ENCODE results near the gene JPH4.

JPH4 gene

DNA sequence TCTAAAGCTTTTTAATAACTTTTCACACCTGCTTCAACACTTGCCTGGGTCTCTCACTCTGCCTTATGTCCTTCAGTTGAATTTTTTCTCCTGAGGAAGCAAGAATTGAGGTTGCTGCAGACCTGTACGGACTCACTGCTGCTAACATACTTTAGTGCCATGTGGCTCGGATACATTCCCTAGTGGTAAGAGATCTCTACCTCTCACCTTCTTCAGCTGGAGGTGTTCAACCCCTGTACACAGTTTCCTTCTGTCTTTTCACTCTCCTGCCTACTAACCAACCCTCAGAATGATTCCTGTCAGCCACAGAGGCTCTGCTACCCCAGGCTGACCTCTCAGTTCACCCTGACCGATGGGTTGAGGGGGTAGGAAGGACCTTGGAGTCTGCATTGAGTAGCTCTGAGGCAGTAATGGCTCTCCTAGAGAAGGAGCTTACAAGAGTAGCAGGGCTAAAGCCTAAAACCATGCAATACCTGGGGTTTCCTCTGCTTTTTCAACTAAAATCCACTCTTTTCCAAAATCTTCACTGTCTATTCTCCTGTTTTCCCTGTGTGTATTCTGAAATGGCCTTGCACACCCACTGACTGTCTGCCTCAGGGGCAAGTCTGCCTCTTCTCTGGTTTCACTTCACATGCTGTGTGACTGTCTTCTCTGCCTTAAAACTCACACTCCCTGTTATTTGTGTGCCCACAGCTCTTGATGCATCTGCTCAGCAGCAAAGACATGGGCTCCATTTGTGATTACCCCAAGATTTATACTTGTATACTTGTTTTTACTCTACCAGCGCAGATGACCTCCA, 43.5 kb upstream of the JPH4 start:
- no peak overlapping the region for H3K4me3 ChIP-seq (ENCODE audit: low read length)
- DNase-seq (ENCODE audit: low read depth), result no peak
- TF ChIP-seq, protein P1, sequence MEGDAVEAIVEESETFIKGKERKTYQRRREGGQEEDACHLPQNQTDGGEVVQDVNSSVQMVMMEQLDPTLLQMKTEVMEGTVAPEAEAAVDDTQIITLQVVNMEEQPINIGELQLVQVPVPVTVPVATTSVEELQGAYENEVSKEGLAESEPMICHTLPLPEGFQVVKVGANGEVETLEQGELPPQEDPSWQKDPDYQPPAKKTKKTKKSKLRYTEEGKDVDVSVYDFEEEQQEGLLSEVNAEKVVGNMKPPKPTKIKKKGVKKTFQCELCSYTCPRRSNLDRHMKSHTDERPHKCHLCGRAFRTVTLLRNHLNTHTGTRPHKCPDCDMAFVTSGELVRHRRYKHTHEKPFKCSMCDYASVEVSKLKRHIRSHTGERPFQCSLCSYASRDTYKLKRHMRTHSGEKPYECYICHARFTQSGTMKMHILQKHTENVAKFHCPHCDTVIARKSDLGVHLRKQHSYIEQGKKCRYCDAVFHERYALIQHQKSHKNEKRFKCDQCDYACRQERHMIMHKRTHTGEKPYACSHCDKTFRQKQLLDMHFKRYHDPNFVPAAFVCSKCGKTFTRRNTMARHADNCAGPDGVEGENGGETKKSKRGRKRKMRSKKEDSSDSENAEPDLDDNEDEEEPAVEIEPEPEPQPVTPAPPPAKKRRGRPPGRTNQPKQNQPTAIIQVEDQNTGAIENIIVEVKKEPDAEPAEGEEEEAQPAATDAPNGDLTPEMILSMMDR (conservative IDR thresholded peaks at IDR 0.05; ENCODE audit: low read depth, low read length), result no peak

DNA sequence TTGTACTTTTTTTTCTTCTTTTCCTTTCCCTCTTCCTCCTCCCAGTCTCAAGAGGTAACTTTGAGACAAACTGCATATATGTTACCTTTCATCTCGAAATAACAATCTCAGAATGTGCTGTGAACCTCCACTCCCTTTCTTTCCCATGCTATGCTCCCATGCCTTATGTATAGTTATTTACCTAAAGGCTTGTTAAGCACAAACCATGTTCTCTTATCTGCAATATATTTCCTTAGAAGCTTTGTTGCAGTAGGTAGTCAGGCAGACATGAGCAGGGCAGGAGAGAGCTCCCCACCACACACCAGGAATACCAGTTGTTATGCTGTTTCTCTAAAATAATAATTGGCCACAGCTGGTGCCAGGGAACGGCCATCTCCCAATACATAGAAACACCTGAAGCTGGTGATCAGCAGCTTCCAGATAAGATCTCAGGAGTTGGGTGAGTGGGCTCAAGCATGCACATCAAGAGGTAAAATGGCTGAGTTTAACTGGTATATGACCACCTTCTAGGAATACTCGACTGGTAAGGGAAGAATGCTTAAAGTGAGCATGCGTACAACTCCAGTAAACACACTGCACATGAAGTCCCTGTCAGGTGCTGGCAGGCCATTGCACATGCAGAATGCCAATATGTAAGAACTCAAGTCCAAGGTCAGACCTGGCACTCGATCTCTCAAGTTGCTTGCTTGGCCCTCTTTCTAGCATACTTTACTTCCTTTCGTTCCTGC, 42.8 kb upstream of the JPH4 start:
- H3K4me3 ChIP-seq (ENCODE audit: low read length), result no peak overlapping the region
- DNase-seq (ENCODE audit: low read depth), result no peak
- TF ChIP-seq, protein P1 (conservative IDR thresholded peaks at IDR 0.05; ENCODE audit: low read depth, low read length), result no peak

GRCh38 chr14:23620177-23620702, 41.6 kb upstream of the JPH4 start:
- TF ChIP-seq, protein P1 (conservative IDR thresholded peaks at IDR 0.05; ENCODE audit: low read depth, low read length), result no peak

GRCh38 chr14:23618415-23618988, 39.9 kb upstream of the JPH4 start:
- no peak for DNase-seq (ENCODE audit: low read depth)
- TF ChIP-seq, protein P1 (conservative IDR thresholded peaks at IDR 0.05; ENCODE audit: low read depth, low read length), result no peak
- H3K4me3 ChIP-seq (ENCODE audit: low read length), result no peak overlapping the region

More at GRCh38 chr14:23620177-23620702, 41.6 kb upstream of the JPH4 start:
- no peak for DNase-seq (ENCODE audit: low read depth)
- no peak overlapping the region for H3K4me3 ChIP-seq (ENCODE audit: low read length)

DNA sequence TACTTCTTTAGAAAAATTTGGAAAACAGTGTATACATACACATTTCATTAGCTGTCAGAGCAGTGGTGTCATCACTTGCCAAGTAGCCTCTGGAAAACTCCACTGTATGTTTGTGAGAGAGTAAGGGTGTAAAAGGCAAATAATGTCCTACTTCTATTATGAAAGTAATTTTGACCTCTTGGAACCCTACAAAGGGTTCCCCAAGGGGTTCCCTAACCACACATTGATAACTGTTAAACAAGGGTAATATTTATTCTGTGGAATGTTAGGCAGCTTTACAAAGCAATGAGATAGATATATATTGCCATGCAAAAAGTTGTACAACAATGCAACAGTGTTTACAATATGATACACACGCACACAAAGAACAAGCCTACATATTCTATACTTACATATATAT, 38.9 kb upstream of the JPH4 start:
- TF ChIP-seq, protein P1 (conservative IDR thresholded peaks at IDR 0.05; ENCODE audit: low read depth, low read length), result no peak

DNA sequence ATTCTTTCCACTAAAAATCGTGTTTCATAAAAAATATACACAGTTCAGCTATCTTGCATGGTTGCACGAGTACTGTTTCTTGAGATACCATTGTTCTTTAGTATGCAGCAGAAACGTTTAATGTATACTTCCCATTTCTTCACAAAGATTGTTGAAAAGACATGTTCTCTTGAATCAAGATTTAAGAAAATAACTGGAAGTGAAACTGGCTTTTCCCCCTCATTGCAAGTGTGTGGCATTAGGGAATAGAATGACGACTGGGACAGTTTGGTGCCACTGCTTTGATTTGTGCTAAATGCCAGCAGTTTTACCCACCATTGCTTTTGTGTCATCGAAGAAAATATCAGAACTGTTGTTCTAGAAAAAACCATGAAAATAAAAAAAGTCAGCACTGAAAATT, 37.3 kb upstream of the JPH4 start:
- no peak for DNase-seq (ENCODE audit: low read depth)
- no peak overlapping the region for H3K4me3 ChIP-seq (ENCODE audit: low read length)
- TF ChIP-seq, protein P1 (conservative IDR thresholded peaks at IDR 0.05; ENCODE audit: low read depth, low read length), result no peak

More for the DNA sequence above, 38.9 kb upstream of the JPH4 start:
- no peak for DNase-seq (ENCODE audit: low read depth)
- no peak overlapping the region for H3K4me3 ChIP-seq (ENCODE audit: low read length)

All from retinal pigment epithelial cell (primary cell).